Pancreas (tissue), 10 donors: ENCODE data around the gene DHX34. TPM values are rescaled to one million over a fixed set of nuclear protein-coding genes. Genes with fewer than 3 reads are reported as not detected.

Experiments
- ATAC-seq, 4 donors: fragments of 200-7000 bp; cut with Tn5 transposase; one replicate each; pipeline versions ENCODE4 v1.8.0 to v1.9.1; 2020; ENCODE audit warnings: mild to moderate bottlenecking in 4 of 4, moderate library complexity in 4 of 4
- DNase-seq, 6 donors: peaks; one replicate each; pipeline ENCODE4 v3.0.0-alpha.2; 2020
- FAIRE-seq: peaks from 2 replicates; lab custom pipeline; 2012; peaks lifted over from hg19 to GRCh38; lab: Jason Lieb, UNC
- H3K27ac ChIP-seq, 4 donors: fragments of 200-600 bp; sonication (generic); 1 replicate in 3 of 4; 2 replicates in 1 of 4; pipeline versions ENCODE4 v1.5.0 to v1.8.0; 2020
- H3K27me3 ChIP-seq, 4 donors: fragments of 200-600 bp; one replicate each; pipeline ENCODE4 v1.8.0; 2021
- H3K36me3 ChIP-seq, 3 donors: fragments of 200-600 bp; sonication (generic) in 1 of 3; one replicate each; pipeline versions ENCODE4 v1.5.0 to v1.8.0; 2020 to 2021
- H3K4me1 ChIP-seq, 3 donors: fragments of 200-600 bp; one replicate each; pipeline ENCODE4 v1.8.0; 2021
- H3K4me3 ChIP-seq, 4 donors: fragments of 200-600 bp; sonication (generic) in 2 of 4; one replicate each; pipeline versions ENCODE4 v1.5.0 to v1.8.0; 2020 to 2021
- H3K9me3 ChIP-seq, 4 donors: fragments of 200-600 bp; one replicate each; pipeline ENCODE4 v1.8.0; 2021
- CTCF ChIP-seq, 4 donors: fragments of 200-600 bp; sonication (generic) in 3 of 4; IDR thresholded peaks; one replicate each; pipeline versions ENCODE4 v1.5.0 to v1.8.0; 2021; ENCODE audit warnings: antibody characterized with exemption in 4 of 4
- WGBS, 2 donors: extraction: QIAGEN DNeasy Blood & Tissue Kit; methylation state at CpG; one replicate each; pipeline ENCODE4 v1.1.7; 2013; 5-methylcytosine and 5-hydroxymethylcytosine counted together
- intact Hi-C, 3 donors: fragments of 100-400 bp; cut with DNase I; formaldehyde crosslinking; loops; one replicate each; pipeline versions ENCODE4 v1.11.1 to v1.14.2; 2022
- polyA plus RNA-seq, 2 donors: library from polyadenylated mRNA; stranded (reverse); fragments of 200-250 nt; gene quantifications; one replicate each; pipeline ENCODE4 v1.2.3, GENCODE V29; 2013
- total RNA-seq, 6 donors: library from RNA; stranded (reverse); fragmentation: NEBNext Ultra II Directional in 4 of 6; extraction: Animal tissue kit (Norgen Biotek cat#: 25700) in 4 of 6; gene quantifications; one replicate each; pipeline versions ENCODE4 v1.2.1 to v1.2.4, GENCODE V29; 2021 to 2023
- donor health status: healthy with polysubstance abuse.
- donor health status: DM: no; HTN: no; CAD: no; lungs with moderate emphysema.
- donor health status: DM: no; HTN: no; CAD: no.
- donor health status: control.
- donor health status: control.
- donor health status: Bipolar disorder and iron deficiency.
- donor health status: DM: yes; HTN: yes; CAD: no.
- donor health status: DM: no; HTN: no; CAD: no.
- donor health status: DM: no; HTN: no; CAD: no.
- donor health status: DM: yes; HTN: yes; CAD: no.

Gene DHX34
- total and polyA plus RNA-seq, 8 donors, result 3.5 to 23.5 (median 5.9) TPM

GRCh38 chr19:47416643-47416985 lies 67.5 kb downstream of the DHX34 start:
- no peak for TF ChIP-seq CTCF (IDR thresholded peaks at IDR 0.05)
- ATAC-seq (no peak), FAIRE-seq (no peak), DNase-seq (no peak)
- H3K4me3 ChIP-seq, result no peak overlapping the region
- H3K9me3 ChIP-seq, result no peaks in the 10 kb centered on the region
- H3K36me3 ChIP-seq, result no peaks in the 10 kb centered on the region
- peaks cover 0 to 18% (median 0%) of the 10 kb centered on the region in 4 donors for H3K27me3 ChIP-seq
- no peak overlapping the region for H3K27ac ChIP-seq
- intact Hi-C loops, result no loop called here
- no peaks in the 10 kb centered on the region for H3K4me1 ChIP-seq
- 19 to 30% methylated on average over 9 to 12 of the region's 12 CpGs for WGBS, 2 donors

- peak in 1 of 4 donors; percentile 10 for ATAC-seq
- WGBS, 2 donors, result 11 to 14% methylated on average over 17 to 18 of the region's 18 CpGs
- Histone ChIP-seq H3K4me1 (no peaks in the 10 kb centered on the region), H3K4me3 (no peak overlapping the region), H3K27me3 (peaks cover 0 to 24% (median 0%) of the 10 kb centered on the region in 4 donors), H3K36me3 (no peaks in the 10 kb centered on the region), H3K9me3 (no peaks in the 10 kb centered on the region), H3K27ac (no peak overlapping the region)
- no peak for FAIRE-seq
- no peak for TF ChIP-seq CTCF (IDR thresholded peaks at IDR 0.05)
- no peak for DNase-seq
- intact Hi-C loops, result no loop called here
Observed at GRCh38 chr19:47417107-47417745, 68.1 kb downstream of the DHX34 start.

GRCh38 chr19:47417746-47418691 lies 68.9 kb downstream of the DHX34 start:
- FAIRE-seq (no peak), DNase-seq (no peak), ATAC-seq (peak in 2 of 4 donors; percentile 11 to 18)
- 4% methylated on average over 34 of the region's 34 CpGs for WGBS, 2 donors
- Histone ChIP-seq H3K36me3 (no peaks in the 10 kb centered on the region), H3K9me3 (no peaks in the 10 kb centered on the region), H3K4me3 (no peak overlapping the region), H3K27me3 (peaks cover 0 to 24% (median 0%) of the 10 kb centered on the region in 4 donors), H3K4me1 (no peaks in the 10 kb centered on the region), H3K27ac (no peak overlapping the region)
- intact Hi-C loops, result no loop called here
- TF ChIP-seq CTCF (IDR thresholded peaks at IDR 0.05), result no peak

GRCh38 chr19:47418692-47419029 lies 69.5 kb downstream of the DHX34 start:
- H3K27ac ChIP-seq, result no peak overlapping the region
- no peak for DNase-seq
- FAIRE-seq, result no peak

More at GRCh38 chr19:47418692-47419029, 69.5 kb downstream of the DHX34 start:
- peaks cover 0 to 24% (median 0%) of the 10 kb centered on the region in 4 donors for H3K27me3 ChIP-seq
- no peaks in the 10 kb centered on the region for H3K4me1 ChIP-seq
- H3K9me3 ChIP-seq, result no peaks in the 10 kb centered on the region
- ATAC-seq, result no peak
- intact Hi-C loops, result no loop called here
- H3K4me3 ChIP-seq, result peak overlapping the region in 2 of 4 donors; percentile 21 to 33
- TF ChIP-seq CTCF (IDR thresholded peaks at IDR 0.05), result no peak
- WGBS, 2 donors, result 0 to 6% methylated on average over 9 of the region's 9 CpGs
- no peaks in the 10 kb centered on the region for H3K36me3 ChIP-seq
